Ovary (tissue), 9 donors: ENCODE measurements around the gene GABRG3. TPM values are rescaled to one million over a fixed set of nuclear protein-coding genes. Genes with fewer than 3 reads are reported as not detected.
"Not testable (repeated sequence)": the region's sequence is repeated elsewhere in the genome, so short reads cannot be mapped to it uniquely, and the experiment has no call there.

Source experiments
- DNase-seq, 5 donors: peaks; one replicate each; pipeline ENCODE4 v3.0.0-alpha.2; 2019 to 2020
- H3K27ac ChIP-seq, 2 donors: fragments of 200-600 bp; one replicate each; pipeline versions ENCODE4 v1.5.1 to v1.8.0; 2019 to 2022
- H3K27me3 ChIP-seq: fragments of 200-600 bp; one replicate; pipeline ENCODE4 v1.8.0; 2022
- H3K36me3 ChIP-seq: fragments of 200-600 bp; sonication (generic); one replicate; pipeline ENCODE4 v1.5.1; 2019
- H3K4me1 ChIP-seq: one replicate; pipeline ENCODE4 v1.8.1; 2013; ENCODE audit warnings: mild to moderate bottlenecking, moderate library complexity; ENCODE audit not compliant: insufficient read depth
- H3K4me3 ChIP-seq: fragments of 200-600 bp; sonication (generic); one replicate; pipeline ENCODE4 v1.5.1; 2017
- H3K9me3 ChIP-seq, 2 donors: fragments of 200-600 bp in 1 of 2; sonication (generic) in 1 of 2; one replicate each; pipeline versions ENCODE4 v1.5.1 to v1.8.1; 2013 to 2019; ENCODE audit warnings: mild to moderate bottlenecking in 1 of 2, moderate library complexity in 1 of 2
- CTCF ChIP-seq, 3 donors: fragments of 450-650 bp in 2 of 3; fragments of 200-600 bp in 1 of 3; IDR thresholded peaks; one replicate each; pipeline versions ENCODE4 v1.5.1 to v1.8.0; 2016 to 2022; ENCODE audit warnings: antibody characterized with exemption in 3 of 3, mild to moderate bottlenecking in 1 of 3
- EP300 ChIP-seq: sonication (generic); formaldehyde crosslinking; IDR thresholded peaks from one replicate; pipeline ENCODE4 v1.6.1; 2017; ENCODE audit warnings: antibody characterized with exemption
- POLR2A ChIP-seq: fragments of 450-650 bp; IDR thresholded peaks from one replicate; pipeline ENCODE4 v1.6.1; 2017; ENCODE audit warnings: antibody characterized with exemption, mild to moderate bottlenecking, moderate library complexity
- WGBS, 3 donors: extraction: QIAGEN DNeasy Blood & Tissue Kit in 1 of 3; methylation state at CpG; one replicate each; pipeline versions ENCODE4 v1.1.5 to v1.1.7; 2013 to 2017; 5-methylcytosine and 5-hydroxymethylcytosine counted together
- intact Hi-C, 4 donors: fragments of 100-400 bp; cut with DNase I; formaldehyde crosslinking; loops; one replicate each; pipeline versions ENCODE4 v1.11.0 to v1.15.1; 2022 to 2023
- polyA plus RNA-seq, 2 donors: library from polyadenylated mRNA; stranded (reverse); fragments of 200-250 nt in 1 of 2; fragments of 350-450 nt in 1 of 2; fragmentation: Illumina TruSeq in 1 of 2; extraction: RNeasy Lipid Tissue Mini Kit (QIAGEN cat#74804) in 1 of 2; gene quantifications; one replicate each; pipeline ENCODE4 v1.2.3, GENCODE V29; 2013 to 2014
- total RNA-seq, 7 donors: library from RNA; depleted of rRNA in 2 of 7; stranded (reverse); fragments of >200 nt in 2 of 7; fragmentation: NEBNext Ultra II Directional in 3 of 7; extraction: Animal tissue kit (Norgen Biotek cat#: 25700) in 3 of 7; gene quantifications; one replicate each; pipeline versions ENCODE4 v1.1.0 to v1.2.4, GENCODE V29; 2016 to 2023
- donor health status: DM: no; HTN: no; CAD: no; lungs with moderate emphysema.
- donor health status: DM: no; HTN: no; CAD: no.
- donor health status: Bipolar disorder and iron deficiency.
- donor health status: DM: yes; HTN: yes; CAD: no.
- donor health status: DM: no; HTN: no; CAD: no.
- donor health status: DM: yes; HTN: yes; CAD: no.

The GABRG3 gene
- total and polyA plus RNA-seq, 9 donors: 0.01 to 0.18 (median 0.13) TPM; not detected in 6

DNA sequence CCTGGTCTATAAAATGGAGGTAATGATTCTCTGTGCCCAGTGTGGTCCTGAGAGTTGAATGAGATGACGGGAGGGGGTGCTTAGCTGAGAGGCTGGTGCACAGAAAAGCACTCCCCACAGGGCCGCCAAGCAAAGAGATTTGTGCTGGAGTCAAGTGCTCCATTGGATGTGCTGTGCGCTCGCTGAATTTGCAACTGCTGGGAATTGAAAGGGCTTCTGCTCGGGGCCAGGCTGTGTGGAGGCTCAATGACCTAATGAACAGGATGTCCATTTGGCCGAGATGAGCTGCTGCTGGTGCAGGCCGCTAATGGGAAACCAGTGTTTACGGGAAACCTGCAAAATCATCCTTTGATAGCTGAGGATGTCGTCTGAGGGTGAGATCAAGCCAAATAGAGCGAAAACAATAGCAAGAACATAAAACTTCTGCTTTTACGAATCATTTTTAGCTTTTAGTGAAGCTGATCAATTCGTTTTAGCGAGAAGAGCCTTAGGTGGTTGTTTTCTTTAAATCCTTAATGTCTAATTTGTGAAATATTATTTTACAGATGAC, 211.7 kb downstream of the GABRG3 start:
- H3K27ac ChIP-seq: no peak overlapping the region
- no peak overlapping the region for H3K4me3 ChIP-seq
- H3K36me3 ChIP-seq: no peaks in the 10 kb centered on the region
- H3K27me3 ChIP-seq: no peaks in the 10 kb centered on the region
- H3K9me3 ChIP-seq: no peaks in the 10 kb centered on the region
- 72 to 76% (median 75%) methylated on average over 13 of the region's 13 CpGs for WGBS, 3 donors
- TF ChIP-seq EP300 (no peak), CTCF (IDR thresholded peaks at IDR 0.05) (no peak), POLR2A (no peak)
- intact Hi-C loops: no loop called here
- DNase-seq: no peak
- no peaks in the 10 kb centered on the region for H3K4me1 ChIP-seq

DNA sequence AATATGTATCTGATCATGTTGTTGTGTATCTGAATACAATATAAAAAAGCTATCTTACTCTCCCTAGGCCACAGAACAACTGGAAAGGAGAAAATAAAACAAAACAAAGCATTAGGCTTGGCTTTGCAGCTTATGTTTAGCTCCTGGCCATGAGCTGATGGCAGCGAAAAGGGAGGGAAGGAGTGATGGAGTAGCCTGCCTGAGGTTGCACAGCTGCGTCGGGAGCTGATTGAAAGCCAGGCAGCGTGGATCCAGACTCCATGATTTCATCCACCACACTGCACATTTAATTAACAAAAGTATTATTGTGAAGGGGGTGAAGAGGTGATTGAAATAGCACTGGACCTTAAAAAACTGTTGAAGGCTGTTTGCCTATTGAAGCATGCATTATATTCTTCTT, 212.2 kb downstream of the GABRG3 start:
- intact Hi-C loops: no loop called here
- 25 to 35% (median 26%) methylated on average over 4 of the region's 4 CpGs for WGBS, 3 donors
- no peaks in the 10 kb centered on the region for H3K27me3 ChIP-seq
- no peak for DNase-seq
- H3K9me3 ChIP-seq: no peaks in the 10 kb centered on the region
- H3K36me3 ChIP-seq: no peaks in the 10 kb centered on the region
- no peak overlapping the region for H3K27ac ChIP-seq
- no peaks in the 10 kb centered on the region for H3K4me1 ChIP-seq
- H3K4me3 ChIP-seq: no peak overlapping the region
- TF ChIP-seq POLR2A (no peak), EP300 (no peak), CTCF (IDR thresholded peaks at IDR 0.05) (no peak)

DNA sequence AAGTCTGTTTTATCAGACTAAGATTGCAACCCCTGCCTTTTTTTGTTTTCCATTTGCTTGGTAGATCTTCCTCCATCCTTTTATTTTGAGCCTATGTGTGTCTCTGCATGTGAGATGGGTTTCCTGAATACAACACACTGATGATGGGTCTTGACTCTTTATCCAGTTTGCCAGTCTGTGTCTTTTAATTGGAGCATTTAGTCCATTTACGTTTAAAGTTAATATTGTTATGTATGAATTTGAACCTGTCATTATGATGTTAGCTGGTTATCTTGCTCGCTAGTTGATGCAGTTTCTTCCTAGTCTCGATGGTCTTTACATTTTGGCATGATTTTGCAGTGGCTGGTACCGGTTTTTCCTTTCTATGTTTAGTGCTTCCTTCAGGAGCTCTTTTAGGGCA, 220.5 kb downstream of the GABRG3 start:
- intact Hi-C loops, H3K4me1 ChIP-seq, H3K27me3 ChIP-seq, H3K27ac ChIP-seq, DNase-seq, H3K36me3 ChIP-seq, H3K4me3 ChIP-seq, H3K9me3 ChIP-seq: not testable (repeated sequence)
- 68 to 88% (median 76%) methylated on average over 4 of the region's 4 CpGs for WGBS, 3 donors

GRCh38 chr15:27196691-27197090, 225.7 kb downstream of the GABRG3 start:
- intact Hi-C loops: no loop called here
- DNase-seq: no peak
- Histone ChIP-seq H3K27me3 (no peaks in the 10 kb centered on the region), H3K4me3 (no peak overlapping the region), H3K36me3 (no peaks in the 10 kb centered on the region), H3K27ac (no peak overlapping the region), H3K4me1 (no peaks in the 10 kb centered on the region), H3K9me3 (no peaks in the 10 kb centered on the region)
- WGBS, 3 donors: 64 to 69% (median 68%) methylated on average over 6 of the region's 6 CpGs
- no peak for TF ChIP-seq EP300
- TF ChIP-seq CTCF (IDR thresholded peaks at IDR 0.05): no peak
- TF ChIP-seq POLR2A: no peak

DNA sequence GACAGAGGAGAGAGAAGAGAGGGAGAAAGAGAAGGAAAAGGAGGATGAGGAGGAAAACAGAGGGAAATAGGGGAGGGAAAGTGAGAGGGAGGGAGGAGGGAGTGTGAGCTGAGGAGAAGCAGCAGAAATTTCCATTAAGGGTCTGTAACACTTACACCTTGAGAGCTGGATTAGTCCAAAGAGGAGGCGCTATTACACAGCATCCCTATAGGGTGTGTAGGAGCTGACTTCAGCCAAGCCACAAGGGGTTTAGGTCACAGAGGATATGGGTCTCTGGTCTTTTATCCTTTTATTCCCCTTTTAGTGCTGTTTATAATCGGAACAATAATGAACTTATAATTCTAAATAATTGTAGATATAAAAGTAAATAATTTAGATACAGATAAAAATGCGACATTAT, 230.4 kb downstream of the GABRG3 start:
- WGBS, 3 donors: 65 to 83% (median 72%) methylated on average over 3 of the region's 3 CpGs
- H3K4me1 ChIP-seq: no peaks in the 10 kb centered on the region
- no peak for DNase-seq
- H3K27ac ChIP-seq: no peak overlapping the region
- H3K4me3 ChIP-seq: no peak overlapping the region
- H3K27me3 ChIP-seq: no peaks in the 10 kb centered on the region
- no peaks in the 10 kb centered on the region for H3K9me3 ChIP-seq
- intact Hi-C loops: loop anchor here in 1 of 4 donors (10.0 kb wide), 1 partner anchor 47 kb away; no protein-coding TSS in a partner anchor
- no peak for TF ChIP-seq CTCF (IDR thresholded peaks at IDR 0.05)
- no peak for TF ChIP-seq POLR2A
- no peak for TF ChIP-seq EP300
- H3K36me3 ChIP-seq: no peaks in the 10 kb centered on the region
